ENCODE measurements around the gene FOXL2.

DNA sequence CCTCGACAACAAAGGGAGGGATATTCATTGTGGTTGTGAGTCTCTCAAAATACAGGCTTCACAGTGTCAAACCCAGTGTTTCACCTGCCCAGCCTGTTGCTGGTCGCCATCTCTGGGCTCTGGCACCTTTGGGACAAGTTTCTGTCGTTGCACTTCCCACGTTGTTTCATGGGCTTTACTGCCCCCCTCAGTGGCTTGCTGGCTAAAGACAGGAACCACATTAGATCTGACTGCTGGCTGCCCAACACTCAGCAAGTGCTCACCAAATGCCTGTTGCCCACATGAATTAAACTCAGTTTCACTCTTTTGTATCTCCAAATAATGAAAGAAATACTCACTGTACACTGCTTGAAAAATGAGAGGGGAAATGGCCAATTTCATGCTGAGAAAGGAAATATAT, 27.6 kb downstream of the FOXL2 start:
- TF ChIP-seq, protein P1, sequence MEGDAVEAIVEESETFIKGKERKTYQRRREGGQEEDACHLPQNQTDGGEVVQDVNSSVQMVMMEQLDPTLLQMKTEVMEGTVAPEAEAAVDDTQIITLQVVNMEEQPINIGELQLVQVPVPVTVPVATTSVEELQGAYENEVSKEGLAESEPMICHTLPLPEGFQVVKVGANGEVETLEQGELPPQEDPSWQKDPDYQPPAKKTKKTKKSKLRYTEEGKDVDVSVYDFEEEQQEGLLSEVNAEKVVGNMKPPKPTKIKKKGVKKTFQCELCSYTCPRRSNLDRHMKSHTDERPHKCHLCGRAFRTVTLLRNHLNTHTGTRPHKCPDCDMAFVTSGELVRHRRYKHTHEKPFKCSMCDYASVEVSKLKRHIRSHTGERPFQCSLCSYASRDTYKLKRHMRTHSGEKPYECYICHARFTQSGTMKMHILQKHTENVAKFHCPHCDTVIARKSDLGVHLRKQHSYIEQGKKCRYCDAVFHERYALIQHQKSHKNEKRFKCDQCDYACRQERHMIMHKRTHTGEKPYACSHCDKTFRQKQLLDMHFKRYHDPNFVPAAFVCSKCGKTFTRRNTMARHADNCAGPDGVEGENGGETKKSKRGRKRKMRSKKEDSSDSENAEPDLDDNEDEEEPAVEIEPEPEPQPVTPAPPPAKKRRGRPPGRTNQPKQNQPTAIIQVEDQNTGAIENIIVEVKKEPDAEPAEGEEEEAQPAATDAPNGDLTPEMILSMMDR (IDR thresholded peaks at IDR 0.05; ENCODE audit: low read depth, low read length): peak; percentile 30; the same call in 1 of the 2 replicates
- TF ChIP-seq EZH2phosphoT487 (IDR thresholded peaks at IDR 0.05; ENCODE audit: low read depth): no peak

Measured in OCI-LY3 (cell line).